GM12865 (cell line): Measurements from ENCODE around the gene ZNF326.
A peak's percentile ranks its signal among the peaks of the same experiment; 100 is the strongest.

ENCODE experiments used
- DNase-seq: peaks from one replicate; pipeline ENCODE4 v3.0.0; 2010; ENCODE audit warnings: low read depth
- H3K4me3 ChIP-seq: 2 replicates; pipeline ENCODE4 v1.5.1; 2011; ENCODE audit warnings: mild to moderate bottlenecking, low read depth, low read length, control low read depth
- TF ChIP-seq, protein P1 (sequence below): IDR thresholded peaks from 2 replicates; pipeline ENCODE4 v1.5.1; 2011; ENCODE audit warnings: low read length, control low read depth, low read depth, inconsistent platforms; ENCODE audit not compliant: insufficient read depth; ENCODE audit errors: missing control alignments

ZNF326 gene

DNA sequence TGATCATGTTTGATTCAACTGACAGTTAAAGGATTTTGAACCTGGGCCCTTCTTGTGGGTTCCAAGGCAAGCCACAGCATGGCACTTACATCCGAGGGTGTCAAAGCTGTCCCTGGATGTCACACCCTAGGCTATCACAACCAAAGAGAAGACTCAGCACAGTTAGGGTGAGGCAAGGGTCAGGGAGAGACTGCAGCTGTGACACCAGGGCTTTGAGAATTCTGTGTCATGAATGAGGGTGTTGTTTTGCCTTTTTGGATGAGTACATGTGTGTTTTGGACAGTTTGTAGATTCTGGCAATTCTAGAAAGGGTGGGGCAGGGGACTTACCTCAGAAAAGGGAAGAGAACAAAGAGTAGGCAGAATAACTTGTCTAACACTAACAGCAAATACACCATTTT, 37.8 kb upstream of the ZNF326 start:
- TF ChIP-seq, protein P1, sequence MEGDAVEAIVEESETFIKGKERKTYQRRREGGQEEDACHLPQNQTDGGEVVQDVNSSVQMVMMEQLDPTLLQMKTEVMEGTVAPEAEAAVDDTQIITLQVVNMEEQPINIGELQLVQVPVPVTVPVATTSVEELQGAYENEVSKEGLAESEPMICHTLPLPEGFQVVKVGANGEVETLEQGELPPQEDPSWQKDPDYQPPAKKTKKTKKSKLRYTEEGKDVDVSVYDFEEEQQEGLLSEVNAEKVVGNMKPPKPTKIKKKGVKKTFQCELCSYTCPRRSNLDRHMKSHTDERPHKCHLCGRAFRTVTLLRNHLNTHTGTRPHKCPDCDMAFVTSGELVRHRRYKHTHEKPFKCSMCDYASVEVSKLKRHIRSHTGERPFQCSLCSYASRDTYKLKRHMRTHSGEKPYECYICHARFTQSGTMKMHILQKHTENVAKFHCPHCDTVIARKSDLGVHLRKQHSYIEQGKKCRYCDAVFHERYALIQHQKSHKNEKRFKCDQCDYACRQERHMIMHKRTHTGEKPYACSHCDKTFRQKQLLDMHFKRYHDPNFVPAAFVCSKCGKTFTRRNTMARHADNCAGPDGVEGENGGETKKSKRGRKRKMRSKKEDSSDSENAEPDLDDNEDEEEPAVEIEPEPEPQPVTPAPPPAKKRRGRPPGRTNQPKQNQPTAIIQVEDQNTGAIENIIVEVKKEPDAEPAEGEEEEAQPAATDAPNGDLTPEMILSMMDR, result no peak
- no peak for DNase-seq
- no peak overlapping the region for H3K4me3 ChIP-seq

DNA sequence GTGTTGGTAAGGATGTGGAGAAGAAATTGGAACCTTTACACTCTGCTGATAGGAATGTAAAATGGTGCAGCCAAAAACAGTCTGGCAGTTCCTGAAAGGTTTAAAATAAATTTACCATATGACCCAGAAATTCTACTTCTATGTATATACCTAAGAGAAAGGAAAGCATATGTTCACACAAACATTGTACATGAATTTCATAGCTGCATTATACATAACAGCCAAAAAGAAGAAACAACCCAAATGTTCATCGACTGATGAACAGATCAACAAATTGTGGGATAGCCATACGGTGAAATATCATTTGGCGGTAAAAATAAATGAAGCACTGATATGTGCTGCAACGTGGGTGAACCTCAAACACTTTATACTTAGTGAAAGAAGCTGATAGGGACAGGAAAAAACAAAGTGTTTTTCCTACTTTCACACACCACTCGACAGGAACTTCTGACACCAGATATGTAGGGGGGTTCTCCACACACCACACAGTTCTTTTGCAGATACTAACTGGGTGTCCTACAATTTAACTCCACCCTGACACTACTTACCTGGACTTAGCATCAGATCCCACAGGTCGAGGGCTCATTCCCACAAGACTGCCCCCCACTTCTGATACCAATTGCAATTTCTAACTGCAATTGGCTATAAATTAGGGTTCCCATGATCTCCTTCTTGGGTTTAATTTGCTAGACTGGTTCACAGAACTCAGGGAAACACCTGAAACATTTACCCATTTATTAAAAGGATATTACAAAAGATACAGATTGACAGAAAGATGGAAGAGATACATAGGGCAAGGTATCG, 35.9 kb upstream of the ZNF326 start:
- DNase-seq, result no peak
- TF ChIP-seq, protein P1, result no peak
- no peak overlapping the region for H3K4me3 ChIP-seq

DNA sequence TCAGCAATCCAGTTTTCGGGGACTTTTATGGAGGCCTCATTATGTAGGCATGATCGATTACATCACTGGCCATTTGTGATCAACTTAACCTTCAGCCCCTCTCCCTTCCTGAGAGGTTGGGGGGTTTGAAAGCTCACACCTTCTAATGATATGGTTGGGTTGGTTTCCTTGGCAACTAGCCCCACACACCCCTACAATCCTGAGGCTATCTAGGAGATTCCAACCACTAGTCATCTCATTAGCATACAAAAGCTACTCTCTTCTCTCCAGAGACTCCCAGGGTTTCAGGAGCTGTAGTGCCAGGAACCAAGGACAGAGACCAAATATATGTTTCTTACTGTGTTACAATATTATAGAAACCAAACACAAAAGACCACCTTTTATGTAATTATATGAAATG, 35.2 kb upstream of the ZNF326 start:
- TF ChIP-seq, protein P1, result no peak
- no peak for DNase-seq
- no peak overlapping the region for H3K4me3 ChIP-seq

DNA sequence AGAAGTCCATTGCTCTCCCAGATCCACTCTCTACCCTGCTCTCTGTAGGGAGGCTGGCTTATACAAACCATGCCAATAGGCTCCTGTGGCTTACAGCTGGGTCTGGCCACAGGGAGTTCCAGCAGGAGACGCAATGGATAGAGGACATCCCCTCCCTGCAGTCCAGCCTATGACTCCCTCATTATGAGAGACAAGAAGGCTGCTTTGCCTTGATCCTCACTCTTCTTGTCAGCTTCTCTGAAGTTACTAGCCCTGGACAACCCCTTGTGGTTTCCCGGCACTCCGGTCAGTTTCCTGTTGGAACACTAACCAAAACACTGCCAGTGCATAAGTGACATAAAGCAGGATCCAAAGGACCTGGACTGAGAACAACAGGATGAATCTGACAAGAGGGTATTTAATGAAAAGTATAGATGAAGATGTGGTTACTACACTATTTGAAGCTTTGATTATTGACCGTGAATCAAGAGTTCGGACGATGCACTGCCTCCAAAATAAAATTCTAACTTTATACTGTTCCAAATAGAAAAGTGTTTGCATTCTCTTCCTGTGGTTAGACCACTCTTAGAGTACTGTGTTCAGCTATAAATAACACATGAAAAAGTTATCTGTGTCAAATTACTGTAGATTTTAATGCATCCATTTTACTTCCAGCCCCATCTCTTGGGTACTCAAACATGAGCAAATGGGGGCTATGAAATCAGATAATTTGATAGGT, 32.7 kb upstream of the ZNF326 start:
- DNase-seq, result peak; percentile 30
- H3K4me3 ChIP-seq, result no peak overlapping the region
- TF ChIP-seq, protein P1, result no peak

DNA sequence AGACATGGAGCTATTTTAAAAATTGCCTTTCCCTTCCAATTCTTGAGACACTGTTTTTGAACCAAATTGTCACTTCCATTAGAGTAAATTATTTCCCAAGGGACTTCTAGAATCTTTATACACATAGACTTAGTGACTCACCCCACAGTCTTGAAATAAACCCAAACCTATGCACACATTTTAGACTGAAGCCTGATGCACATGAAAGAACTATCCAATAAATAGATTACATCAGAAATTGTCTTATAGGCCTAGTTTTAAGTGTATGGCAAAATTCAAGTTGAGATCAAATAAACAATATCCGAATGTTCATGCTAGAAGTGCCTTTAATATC, 32.2 kb upstream of the ZNF326 start:
- TF ChIP-seq, protein P1, result no peak
- no peak overlapping the region for H3K4me3 ChIP-seq
- no peak for DNase-seq

DNA sequence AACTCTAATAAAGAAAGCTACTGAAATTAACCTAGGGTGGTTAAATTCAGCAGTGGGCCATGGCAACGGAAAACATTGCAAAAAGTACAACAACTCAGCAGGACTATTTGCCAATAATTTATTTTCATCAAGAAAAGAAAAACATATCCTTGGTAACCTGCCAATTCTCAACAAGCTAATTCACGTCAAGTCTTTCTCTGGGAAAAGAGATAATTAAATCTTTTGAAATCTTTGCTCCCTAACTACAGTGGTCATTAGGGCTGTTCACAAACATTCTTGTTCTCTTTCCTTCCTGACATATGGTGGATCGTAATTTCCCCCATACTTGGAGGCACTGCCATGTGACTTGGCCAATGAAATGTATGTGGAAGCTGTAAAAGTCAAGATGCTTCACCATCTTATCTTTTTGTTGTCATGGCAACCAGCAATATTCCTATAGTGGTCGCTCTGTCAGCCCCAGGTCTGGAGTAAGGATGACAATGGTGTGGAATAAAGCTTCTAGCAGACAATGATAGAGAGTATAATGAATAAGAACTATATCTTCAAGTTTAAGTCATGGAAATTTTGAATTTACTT, 29.6 kb upstream of the ZNF326 start:
- DNase-seq, result no peak
- H3K4me3 ChIP-seq, result no peak overlapping the region
- TF ChIP-seq, protein P1, result no peak
